ENCODE measurements around the gene MYCN.
"Not testable (repeated sequence)": the region's sequence is repeated elsewhere in the genome, so short reads cannot be mapped to it uniquely, and the experiment has no call there.

Gene MYCN

DNA sequence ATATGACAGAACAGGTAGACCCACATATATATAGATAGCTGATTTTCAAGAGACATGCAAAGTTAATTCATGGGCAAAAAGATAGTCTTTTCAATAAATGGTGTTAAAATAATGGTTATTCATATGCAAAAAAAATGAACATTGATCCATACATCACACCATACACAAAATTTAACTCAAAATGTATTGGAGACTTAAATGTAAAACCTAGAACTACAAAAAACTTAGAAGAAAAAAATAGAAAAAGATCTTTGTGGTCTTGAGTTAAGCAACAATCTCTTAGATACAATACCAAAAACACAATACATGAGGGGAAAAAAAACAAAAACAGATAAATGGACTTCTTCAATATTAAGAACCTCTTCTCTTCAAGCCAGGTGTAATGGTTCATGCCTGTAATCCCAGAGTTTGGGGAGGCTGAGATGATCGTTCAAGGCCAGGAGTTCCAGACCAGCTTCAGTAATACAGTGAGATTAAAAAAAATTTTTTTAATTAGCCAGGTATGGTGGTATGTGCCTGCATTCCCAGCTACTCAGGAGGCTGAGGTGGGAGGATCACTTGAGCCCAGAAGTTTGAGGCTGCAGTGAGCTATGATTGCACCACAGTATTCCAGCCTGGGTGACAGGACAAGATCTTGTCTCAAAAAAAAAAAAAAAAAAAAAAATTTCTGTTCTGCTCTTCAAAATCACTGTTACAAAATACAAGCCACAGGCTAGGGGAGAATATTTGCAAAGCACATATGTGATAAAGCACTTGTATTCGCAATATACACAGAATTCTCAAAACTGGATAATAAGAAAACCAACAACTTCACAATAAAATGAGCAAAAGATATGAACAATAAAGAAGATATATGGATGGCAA is 32.7 kb upstream of the MYCN start:
- DNase-seq (ENCODE audit: low read depth in 2 of 2): no peak

DNA sequence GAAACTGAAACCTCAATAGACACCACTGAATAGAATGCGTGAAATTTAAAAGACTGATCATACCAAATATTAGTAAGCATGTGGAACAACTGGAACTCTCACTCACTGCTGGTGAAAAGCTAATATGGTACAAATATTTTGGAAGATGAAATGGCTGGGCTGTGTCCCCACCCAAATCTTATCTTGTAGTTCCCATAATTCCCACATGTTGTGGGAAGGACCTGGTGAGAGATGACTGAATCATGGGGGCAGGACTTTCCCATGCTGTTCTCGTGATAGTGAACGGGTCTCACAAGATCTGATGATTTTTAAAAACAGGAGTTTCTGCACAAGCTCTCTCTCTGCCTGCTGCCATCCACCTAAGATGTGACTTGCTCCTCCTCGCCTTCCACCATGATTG is 32.0 kb upstream of the MYCN start:
- DNase-seq (ENCODE audit: low read depth in 2 of 2): no peak

DNA sequence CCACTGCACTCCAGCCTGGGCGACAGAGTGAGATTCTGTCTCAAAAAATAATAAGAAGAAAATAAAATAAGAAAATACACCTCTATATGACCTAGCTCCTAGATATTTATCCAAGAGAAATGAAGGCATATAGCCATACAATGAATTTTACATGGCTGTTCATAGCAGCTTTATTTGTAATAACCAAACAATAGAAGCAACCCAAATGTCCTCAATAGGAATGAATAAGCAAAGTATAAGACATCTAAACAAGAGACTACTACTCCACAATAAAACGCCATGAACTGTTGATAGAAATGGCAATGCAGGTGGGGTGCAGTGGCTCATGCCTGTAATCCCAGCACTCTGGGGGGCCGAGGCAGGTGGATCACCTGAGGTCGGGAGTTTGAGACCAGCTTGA is 31.2 kb upstream of the MYCN start:
- DNase-seq (ENCODE audit: low read depth in 2 of 2): no peak

DNA sequence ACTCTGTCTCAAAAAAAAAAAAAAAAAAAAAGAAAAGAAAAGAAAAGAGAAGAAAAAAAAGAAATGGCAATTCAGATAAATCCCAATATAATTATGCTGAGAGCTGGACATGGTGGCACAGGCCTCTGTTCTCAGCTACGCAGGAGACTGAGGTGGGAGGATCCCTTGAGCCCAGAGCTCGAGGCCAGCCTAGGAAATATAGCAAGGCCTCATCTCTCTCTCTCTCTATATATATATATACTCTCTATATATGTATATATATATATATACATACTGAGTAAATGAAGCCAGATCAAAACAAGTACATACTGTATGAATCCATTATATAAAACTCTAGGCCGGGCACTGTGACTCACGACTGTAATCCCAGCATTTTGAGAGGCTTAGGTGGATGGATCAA is 30.6 kb upstream of the MYCN start:
- no peak for DNase-seq (ENCODE audit: low read depth in 2 of 2)

DNA sequence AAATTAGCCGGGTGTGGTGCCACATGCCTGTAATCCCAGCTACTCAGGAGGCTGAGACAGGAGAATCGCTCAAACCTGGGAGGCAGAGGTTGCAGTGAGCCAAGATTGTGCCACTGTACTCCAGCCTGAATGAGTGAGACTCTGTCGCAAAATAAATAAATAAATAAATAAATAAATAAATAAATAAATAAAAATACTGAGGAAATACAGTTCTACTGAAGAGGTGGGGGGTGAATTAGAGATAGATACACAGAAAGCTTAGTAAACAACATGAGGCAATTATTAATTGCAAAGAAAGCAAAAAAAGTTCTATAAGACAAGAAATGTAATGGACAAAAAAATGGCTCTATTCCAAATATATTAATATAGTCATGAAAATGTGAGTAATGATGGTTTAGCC is 29.1 kb upstream of the MYCN start:
- not testable (repeated sequence) for DNase-seq (ENCODE audit: low read depth in 2 of 2)

DNA sequence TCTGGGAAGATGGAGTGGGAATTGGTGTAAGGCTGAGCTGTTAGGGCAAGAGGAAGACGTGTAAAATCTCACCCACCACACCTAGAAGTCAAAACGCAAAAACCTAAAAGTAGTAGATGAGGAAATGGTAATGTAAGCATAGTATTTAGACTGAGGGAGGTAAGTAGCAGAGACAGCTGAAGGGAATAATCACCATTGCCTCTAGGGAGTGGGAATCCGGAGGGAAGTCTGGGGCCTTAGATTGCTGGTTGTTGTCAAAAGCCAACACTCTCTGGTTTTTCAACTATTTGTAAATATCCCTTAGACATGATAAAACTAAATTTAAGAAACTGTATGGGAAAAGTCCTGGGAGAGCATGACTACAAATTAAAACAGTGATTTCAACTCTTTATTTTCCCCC is 28.7 kb upstream of the MYCN start:
- no peak for DNase-seq (ENCODE audit: low read depth in 2 of 2)

DNA sequence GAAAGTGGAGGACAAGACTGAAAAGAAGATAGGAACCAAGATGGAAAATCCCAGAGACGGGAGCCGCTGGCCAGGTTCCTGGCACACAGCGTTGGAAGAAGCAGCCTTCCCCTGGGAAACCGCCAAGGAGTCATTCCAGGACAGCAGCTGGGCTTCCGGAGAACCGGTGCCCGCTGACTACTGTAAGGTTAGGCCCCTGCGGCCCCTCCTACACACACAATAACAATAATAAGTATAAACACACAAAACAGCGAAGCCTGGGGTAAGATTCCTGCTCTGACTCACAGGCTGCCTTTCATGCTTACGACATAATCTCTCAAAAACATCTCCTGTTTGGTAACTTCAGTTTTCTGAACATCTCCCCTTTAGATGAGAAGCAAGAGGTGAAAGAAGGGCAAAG is 28.1 kb upstream of the MYCN start:
- no peak for DNase-seq (ENCODE audit: low read depth in 2 of 2)

DNA sequence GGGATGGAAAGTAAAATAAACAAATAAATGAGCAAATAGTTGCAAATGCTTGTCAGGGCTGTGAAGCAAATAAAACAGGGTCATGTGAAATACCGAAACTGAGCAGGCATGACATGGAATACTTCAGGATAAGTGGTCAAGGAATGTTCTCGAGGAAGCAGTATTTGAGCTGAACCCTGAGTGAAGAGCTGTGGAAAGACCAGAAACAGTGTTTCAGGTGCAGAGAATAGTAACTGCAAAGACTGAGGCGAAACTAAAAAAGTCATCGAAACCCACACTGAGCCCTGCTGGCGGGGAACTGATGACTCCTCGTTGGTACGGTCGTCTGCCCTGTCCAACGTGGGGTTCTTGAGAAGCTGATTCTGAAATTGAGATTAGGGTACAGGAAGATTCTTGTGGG is 27.2 kb upstream of the MYCN start:
- DNase-seq (ENCODE audit: low read depth in 2 of 2): no peak

DNA sequence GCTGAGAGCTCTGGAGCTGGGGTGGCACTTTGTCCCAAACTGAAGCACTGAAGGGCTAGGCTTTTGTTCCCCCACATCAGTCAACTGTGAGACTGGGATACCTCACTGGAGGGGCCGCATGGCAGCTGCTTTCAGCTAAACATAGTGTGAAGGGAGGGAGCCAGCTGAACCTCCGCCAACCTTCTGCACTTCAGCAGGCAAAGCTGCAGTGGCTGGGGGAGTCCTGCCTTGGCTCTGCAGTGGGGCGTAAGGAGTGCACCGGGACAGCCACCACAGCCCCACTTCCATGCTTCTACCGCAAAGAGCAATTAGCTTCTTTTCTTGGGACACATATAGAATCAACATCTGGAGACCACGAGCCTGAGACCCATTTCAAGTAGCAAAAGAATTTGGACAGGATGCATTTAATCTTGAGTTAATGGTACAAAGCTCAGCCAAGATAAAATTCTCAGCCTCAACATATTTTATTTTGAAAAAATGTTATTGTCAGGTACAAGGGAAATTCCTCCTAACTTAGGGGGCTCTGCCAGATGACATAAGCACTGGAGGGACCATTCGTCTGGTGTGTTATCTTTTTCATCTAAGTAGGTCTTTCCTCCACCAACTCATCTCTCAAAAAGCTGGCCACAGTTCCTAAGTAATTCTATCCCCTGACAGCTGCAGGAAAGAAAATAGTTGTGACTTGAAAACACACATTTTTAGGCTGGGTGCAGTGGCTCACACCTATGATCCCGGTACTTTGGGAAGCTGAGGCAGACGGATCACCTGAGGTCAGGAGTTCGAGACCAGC is 25.6 kb upstream of the MYCN start:
- DNase-seq (ENCODE audit: low read depth in 2 of 2): no peak

DNA sequence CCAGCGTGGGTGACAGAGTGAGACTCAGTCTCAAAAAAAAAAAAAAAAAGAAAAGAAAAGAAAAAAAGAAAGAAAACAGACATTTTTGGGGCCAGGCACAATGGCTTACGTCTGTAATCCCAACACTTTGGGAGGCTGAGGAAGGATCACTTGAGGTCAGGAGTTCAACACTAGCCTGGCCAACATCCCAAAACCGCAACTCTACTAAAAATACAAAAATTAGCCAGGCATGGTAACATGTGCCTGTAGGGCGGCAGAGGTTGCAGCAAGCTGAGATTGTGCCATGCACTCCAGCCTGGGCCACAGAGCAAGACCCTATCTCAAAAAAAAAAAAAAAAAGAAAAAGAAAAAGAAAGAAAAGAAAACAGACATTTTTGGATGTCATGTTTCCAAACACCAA is 24.8 kb upstream of the MYCN start:
- DNase-seq (ENCODE audit: low read depth in 2 of 2): not testable (repeated sequence)

DNA sequence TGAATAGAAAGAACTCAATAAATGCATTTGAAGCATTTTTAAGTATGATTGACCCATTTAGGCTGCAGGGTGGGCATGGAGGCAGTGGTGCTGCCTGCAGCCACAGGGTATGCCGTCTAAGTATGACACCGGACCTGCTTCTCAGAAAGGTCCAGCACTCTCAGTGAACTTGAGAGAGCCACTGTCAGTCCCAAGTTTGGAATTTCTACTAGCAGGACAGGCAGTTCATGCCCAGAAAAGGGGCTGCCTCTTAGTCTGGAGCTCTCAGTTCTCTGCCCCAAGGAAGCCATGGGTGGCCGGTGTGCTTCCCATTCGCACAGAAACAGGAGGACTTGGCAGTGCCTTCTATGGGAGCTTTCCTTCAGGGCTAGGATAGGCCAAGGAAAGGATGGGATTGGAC is 24.0 kb upstream of the MYCN start:
- DNase-seq (ENCODE audit: low read depth in 2 of 2): no peak

DNA sequence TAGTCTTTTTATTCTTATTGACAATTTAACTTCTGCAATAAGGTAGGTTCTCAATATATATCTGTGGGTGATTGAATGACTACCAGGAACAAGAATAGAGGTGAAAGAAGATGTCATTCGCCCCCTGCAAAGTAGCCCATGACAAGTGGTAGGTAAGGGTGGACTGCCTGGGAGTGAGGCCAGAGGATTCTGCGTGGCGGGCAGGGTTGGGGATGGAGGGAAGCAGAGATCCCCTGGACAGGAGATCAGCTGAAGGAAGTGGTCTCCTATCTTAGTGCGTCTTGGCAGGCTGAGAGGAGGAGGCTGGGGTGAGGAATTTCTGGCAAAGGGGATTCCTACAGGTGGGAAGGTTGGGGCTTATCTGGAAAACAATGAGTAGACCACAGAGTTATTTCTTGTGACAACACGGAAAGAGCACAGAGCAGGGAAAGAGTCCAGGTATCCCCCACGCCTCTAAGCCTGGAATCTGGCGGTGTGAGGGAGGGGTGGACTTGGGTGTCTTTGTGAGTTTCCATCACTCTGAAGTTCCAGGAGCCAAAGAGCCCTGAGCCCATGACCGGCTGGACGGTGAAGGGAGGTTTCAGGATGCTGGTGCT is 21.5 kb upstream of the MYCN start:
- DNase-seq (ENCODE audit: low read depth in 2 of 2): no peak

DNA sequence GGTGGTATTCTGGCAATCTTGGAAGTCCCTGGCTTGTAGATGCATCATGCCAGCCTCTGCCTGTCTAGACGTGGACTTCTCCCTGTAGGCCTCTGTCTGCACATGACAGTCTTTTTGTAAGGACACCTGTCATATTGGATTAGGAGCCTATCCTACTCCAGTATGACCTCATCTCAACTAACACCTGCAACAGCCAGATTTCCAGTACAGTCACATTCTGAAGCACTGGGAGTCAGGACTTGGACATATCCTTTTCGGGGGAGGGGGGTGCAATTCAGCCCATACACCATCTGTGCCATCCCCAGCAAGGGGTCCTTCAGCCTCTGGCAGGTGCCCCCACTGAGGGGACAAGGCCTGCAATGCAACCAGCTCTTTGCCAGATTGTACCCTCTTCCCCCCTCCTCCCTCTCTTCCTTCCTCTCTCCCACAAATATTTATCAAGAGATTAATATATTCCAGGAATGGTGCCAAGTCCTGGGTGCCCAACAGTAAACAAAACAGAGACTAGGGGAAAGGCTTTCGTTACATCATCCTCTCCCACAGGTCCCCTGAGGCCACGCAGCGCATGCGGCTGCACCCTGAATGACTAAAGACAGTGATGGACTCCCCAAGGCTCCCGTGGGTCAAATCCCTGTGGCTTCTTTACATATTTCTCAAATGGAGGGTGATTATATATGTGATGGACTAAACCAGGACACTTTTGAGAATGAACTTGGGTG is 20.5 kb upstream of the MYCN start:
- DNase-seq (ENCODE audit: low read depth in 2 of 2): no peak

DNA sequence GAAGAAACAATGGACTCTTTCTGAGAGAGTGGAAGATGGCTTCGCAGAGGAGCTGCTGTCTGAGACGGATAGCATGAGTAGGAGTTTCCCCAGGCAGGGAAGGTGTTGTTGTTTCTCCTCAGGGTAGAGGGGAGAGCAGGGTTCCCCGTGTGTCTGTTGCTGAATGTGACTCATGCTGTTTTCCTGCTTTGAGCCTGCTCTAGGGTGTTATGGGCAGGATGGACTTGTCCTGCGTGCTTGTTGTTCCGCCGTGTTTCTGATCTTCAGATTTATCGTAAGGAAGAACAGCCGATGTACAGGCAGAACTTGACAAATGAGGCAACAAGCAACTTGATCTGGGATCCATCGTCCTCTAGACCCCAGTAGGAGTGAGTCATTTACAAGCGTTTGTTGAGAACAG is 19.7 kb upstream of the MYCN start:
- no peak for DNase-seq (ENCODE audit: low read depth in 2 of 2)

DNA sequence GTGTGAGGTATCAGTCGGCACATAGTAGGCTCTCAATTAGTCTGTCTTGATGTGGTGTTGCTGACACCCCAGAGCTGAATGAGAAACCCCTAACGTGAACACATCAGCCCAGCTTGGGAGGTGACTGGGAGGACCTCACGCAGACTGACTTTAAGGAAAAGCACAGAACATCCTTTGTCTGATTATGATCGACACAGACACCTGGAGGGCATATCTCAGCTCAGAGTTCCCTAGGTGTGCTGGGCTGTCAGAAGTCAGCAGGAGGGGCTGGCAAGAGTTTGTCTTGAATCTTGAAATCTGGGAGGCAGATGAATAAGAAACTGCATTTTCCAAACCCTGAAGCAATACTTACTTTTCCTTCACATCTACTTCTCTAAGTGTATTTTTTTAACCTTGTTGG is 16.8 kb upstream of the MYCN start:
- no peak for DNase-seq (ENCODE audit: low read depth in 2 of 2)

DNA sequence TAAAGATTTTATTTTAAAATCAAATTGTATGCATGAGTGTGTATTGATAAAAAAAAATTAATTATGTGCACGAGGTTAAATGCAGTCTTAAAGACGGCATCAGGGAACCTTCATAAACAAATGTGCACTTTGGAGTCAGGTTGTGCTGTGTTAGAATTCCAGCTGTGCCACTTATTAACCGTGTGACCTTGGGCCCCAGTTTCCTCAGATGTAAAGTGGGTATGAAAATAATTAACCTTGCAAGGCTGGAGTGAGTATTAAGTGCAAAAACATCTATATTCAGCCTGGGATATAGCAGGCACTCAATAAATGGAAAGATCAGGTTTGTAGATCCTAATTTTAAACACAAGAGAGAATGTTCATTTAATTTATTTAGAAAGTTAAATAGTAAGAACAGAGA is 14.5 kb upstream of the MYCN start:
- no peak for DNase-seq (ENCODE audit: low read depth in 2 of 2)

DNA sequence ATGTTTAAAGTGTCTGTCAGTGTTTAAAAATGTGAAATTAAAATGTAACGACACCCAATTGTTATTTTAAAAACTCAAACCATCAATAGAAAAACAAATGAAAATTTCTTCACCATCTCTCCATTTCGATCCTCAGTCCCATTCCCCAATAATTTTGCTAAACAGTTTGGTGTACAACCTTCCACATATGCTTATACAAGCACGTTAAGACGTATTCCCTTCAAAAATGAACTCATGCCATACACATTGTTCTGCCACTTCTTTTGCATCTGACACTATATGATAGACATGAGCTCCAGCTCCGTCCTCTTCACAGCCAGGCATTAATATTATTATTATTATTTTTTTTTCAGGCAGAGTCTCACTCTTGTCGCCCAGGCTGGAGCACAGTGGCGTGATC is 14.1 kb upstream of the MYCN start:
- no peak for DNase-seq (ENCODE audit: low read depth in 2 of 2)

DNA sequence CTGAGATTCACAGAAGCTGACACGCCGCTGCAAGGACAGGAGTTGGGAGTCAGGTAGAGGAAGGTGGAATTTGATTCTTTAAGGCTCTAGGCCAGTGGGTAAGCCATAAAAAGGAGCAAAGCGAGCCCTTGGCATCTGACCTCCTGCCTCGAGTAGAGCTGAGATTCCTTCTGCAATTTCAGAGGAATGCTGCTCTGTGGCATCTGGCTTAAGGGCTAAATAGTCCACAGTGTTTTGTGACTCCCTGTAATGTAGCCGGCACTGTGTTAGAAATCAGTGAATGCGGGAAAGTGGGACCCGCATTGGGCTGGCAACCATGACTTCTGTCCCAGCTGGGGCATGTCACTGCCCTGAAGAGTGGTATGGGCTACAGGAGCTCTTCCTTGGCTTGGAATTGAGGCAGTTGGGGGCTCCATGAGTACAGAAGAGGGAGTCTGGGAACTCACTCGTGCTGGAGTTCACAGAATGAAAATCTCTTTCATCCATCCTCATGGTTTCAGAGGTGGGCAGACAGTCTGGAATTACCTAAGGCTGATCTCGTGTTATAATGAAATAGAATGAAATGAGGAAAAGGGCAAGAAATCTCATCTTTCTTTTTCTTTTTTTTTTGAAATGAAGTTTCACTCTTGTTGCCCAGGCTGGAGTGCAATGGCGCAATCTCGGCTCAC is 12.7 kb upstream of the MYCN start:
- DNase-seq (ENCODE audit: low read depth in 2 of 2): no peak

DNA sequence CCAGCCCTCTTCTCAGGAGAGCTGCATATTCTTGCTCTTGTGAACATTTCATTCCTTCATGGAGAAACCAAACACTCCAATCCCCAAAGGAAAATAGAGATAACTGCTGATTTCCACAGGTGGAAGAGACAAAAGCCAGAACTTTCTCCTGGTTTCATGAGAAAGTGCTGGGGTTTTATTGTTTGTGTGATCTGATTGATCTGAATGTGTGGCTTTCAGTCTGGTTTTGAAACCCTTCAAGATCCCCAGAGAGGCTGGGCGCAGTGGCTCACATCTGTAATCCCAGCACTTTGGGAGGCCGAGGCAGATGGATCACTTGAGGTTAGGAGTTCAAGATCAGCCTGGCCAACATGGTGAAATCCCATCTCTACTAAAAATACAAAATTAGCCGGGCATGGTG is 11.3 kb upstream of the MYCN start:
- DNase-seq (ENCODE audit: low read depth in 2 of 2): not testable (repeated sequence)

DNA sequence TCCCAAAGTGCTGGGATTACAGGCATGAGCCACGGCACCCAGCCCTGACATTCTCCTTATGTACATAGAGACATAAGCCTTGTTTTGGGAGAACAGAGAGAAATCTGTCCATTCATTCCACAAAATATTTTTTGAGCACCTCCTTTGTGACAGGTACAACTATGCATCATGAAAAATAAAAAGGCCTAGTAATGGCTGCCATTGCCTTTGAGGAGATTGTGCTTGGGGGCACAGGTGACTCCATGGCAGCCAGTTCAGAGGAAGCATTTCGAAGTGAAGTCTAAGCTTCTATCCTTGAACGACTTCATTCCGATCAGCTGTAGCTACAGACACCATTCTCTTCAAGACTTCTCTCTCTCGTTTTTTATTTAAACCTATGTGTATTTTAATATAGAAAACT is 10.5 kb upstream of the MYCN start:
- DNase-seq (ENCODE audit: low read depth in 2 of 2): no peak

DNA sequence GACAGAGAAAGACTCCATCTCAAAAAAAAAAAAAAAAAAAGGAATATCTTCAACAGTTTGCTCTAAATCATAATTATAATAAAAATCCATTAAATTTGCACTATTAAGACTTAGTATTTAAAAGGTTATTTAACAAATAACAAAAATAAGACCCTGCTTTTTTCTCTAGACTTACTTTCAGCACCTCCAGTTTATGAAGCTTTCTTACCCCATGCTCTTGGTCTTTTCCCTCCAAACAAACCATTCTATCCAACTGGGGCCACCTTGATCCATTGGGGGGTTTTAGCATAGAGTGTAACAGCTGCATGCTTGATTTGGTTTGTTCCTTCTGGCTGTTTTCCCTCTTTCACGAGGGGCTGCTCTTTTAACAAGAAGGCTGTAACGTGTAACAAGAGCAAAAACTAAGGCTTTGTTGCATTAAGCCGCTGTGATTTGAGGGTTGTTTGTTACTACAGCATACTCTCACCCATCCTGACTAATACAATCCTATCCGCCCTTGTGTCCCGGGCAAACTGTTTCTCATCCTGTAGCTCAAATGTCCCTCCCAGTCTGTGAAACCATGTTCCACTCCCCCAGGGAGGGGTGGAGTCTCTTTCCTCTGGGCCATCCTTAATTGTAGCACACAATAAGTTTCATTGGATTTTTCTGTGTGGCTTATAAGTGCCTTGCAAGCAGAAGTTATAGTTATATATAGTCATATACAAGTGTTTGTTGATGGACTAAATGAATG is 9.6 kb upstream of the MYCN start:
- no peak for DNase-seq (ENCODE audit: low read depth in 2 of 2)

All from stimulated activated CD8-positive, alpha-beta memory T cell treated with anti-CD3 and anti-CD28 coated beads, Interleukin-2, amount 100 ng/mL, for 48 hours (primary cell).